ENCODE measurements around the gene ZMPSTE24. TPM values are rescaled to one million over a fixed set of nuclear protein-coding genes. Genes with fewer than 3 reads are reported as not detected.

The ZMPSTE24 gene
- total and polyA plus RNA-seq, 2 of the 4 experiments (the other 2 are of a cell fraction) = 21.0 to 28.9 TPM

- in situ Hi-C loops (cut with MboI; ENCODE audit: low sequenced_read_pairs) (no loop called here), intact Hi-C loops (cut with micrococcal nuclease) (no loop called here), dilution Hi-C loops (cut with HindIII; ENCODE audit: low sequenced_read_pairs, unreplicated experiment) (no loop called here)
- Histone ChIP-seq H3K4me2 (ENCODE audit: low read depth, low read length) (no peak overlapping the region), H3K4ac (ENCODE audit: low read depth, low read length) (no peak overlapping the region; the same call in 1 of the 2 replicates), H3K4me3 (ENCODE audit: insufficient read depth, low read depth, low read length) (no peak overlapping the region), H2BK15ac (ENCODE audit: low read depth, low read length) (no peak overlapping the region), H3K9me3 (ENCODE audit: control insufficient read depth, insufficient read depth, low read length) (no peaks in the 10 kb centered on the region), H2BK5ac (ENCODE audit: low read depth, low read length, poor library complexity, severe bottlenecking) (no peak overlapping the region), H3K4me1 (ENCODE audit: control insufficient read depth, insufficient read depth, low read length) (no peaks in the 10 kb centered on the region), H2AK9ac (replicated peaks; ENCODE audit: low read depth, low read length, poor library complexity) (peak overlapping the region; percentile 15), H3K36me3 (ENCODE audit: control insufficient read depth, insufficient read depth, low read length) (no peaks in the 10 kb centered on the region; the same call in 1 of the 2 replicates), H3K27ac (ENCODE audit: insufficient read depth, low read length) (no peak overlapping the region), H3K23ac (ENCODE audit: low read depth, low read length) (no peak overlapping the region), H3K27me3 (ENCODE audit: control insufficient read depth, insufficient read depth, low read length) (no peaks in the 10 kb centered on the region; the same call in 1 of the 2 replicates), H4K91ac (ENCODE audit: insufficient read depth, low read depth, low read length) (no peak overlapping the region), H3K9me1 (ENCODE audit: insufficient read depth, low read length) (no peaks in the 10 kb centered on the region), H2BK20ac (ENCODE audit: low read depth, low read length) (no peak overlapping the region; the same call in 1 of the 2 replicates), H4K8ac (ENCODE audit: low read depth in 2 of 2, low read length in 2 of 2) (no peak overlapping the region), H3K56ac (ENCODE audit: extremely low read depth, insufficient read depth, low read length) (no peak overlapping the region), H4K5ac (ENCODE audit: low read depth, low read length) (no peak overlapping the region), H4K20me1 (ENCODE audit: insufficient read depth, low read length) (no peaks in the 10 kb centered on the region), H3K79me1 (ENCODE audit: low read depth in 1 of 2, low read length in 2 of 2) (no peaks in the 10 kb centered on the region), H2BK120ac (ENCODE audit: low read depth, low read length) (no peak overlapping the region), H3K14ac (replicated peaks; ENCODE audit: low read depth, low read length) (no peak overlapping the region), H3K18ac (ENCODE audit: low read depth, low read length) (no peak overlapping the region), H2AFZ (replicated peaks; ENCODE audit: low read length, poor library complexity) (peak overlapping the region; percentile 63), H3K9ac (ENCODE audit: low read depth, low read length) (no peak overlapping the region), H2AK5ac (ENCODE audit: low read depth, low read length) (no peak overlapping the region)
- TF ChIP-seq CEBPB (IDR thresholded peaks at IDR 0.05; ENCODE audit: low read depth, low read length) (no peak), MAZ (IDR thresholded peaks at IDR 0.05; ENCODE audit: borderline replicate concordance, low read depth, low read length) (peak; percentile 32; the same call in 1 of the 2 replicates)
- CTCF ChIA-PET = no interaction called here
- WGBS, 2 experiments (ENCODE audit: extremely low coverage in 2 of 2, insufficient read length in 1 of 2) = 87% methylated on average over 3 of the region's 8 CpGs; no CpG with 5 or more reads in 1 of the 2 experiments
- DNase-seq (peak; percentile 49), ATAC-seq (ENCODE audit: low read depth) (no peak)
- BruUV-seq (replicated peaks) = no TSS peak
- POLR2A ChIA-PET (ENCODE audit: unreplicated experiment) = interaction anchor here (0.6 kb wide), 1 partner anchor 84 kb away, joined by 4 read pairs; no protein-coding TSS in a partner anchor
These were observed 41.6 kb downstream of the ZMPSTE24 start for GRCh38 chr1:40299366-40300248.
